Adrenal gland (tissue), 12 donors: ENCODE measurements around the gene QRICH2. TPM values are rescaled to one million over a fixed set of nuclear protein-coding genes. Genes with fewer than 3 reads are reported as not detected.

Source experiments
- DNase-seq, 7 donors: peaks; one replicate each; pipeline ENCODE4 v3.0.0-alpha.2; 2019 to 2020
- H3K27ac ChIP-seq, 5 donors: fragments of 200-600 bp; sonication (generic) in 4 of 5; 1 replicate in 3 of 5; 2 replicates in 2 of 5; pipeline versions ENCODE4 v1.5.1 to v1.8.0; 2016 to 2020; ENCODE audit warnings: mild to moderate bottlenecking in 1 of 5
- H3K27me3 ChIP-seq: fragments of 200-600 bp; 2 replicates; pipeline ENCODE4 v1.8.0; 2021
- H3K36me3 ChIP-seq, 2 donors: fragments of 200-600 bp; replicated peaks in 1 of 2; 1 replicate in 1 of 2; 2 replicates in 1 of 2; pipeline versions ENCODE4 v1.5.1 to v1.8.0; 2018 to 2022
- H3K4me1 ChIP-seq, 2 donors: fragments of 200-600 bp; replicated peaks in 1 of 2; 1 replicate in 1 of 2; 2 replicates in 1 of 2; pipeline versions ENCODE4 v1.5.1 to v1.8.0; 2018 to 2021
- H3K4me3 ChIP-seq, 4 donors: fragments of 200-600 bp; sonication (generic) in 3 of 4; one replicate each; pipeline ENCODE4 v1.5.1; 2016 to 2018
- H3K9me3 ChIP-seq, 3 donors: fragments of 200-600 bp; sonication (generic) in 1 of 3; replicated peaks in 1 of 3; 1 replicate in 2 of 3; 2 replicates in 1 of 3; pipeline versions ENCODE4 v1.5.1 to v1.8.0; 2016 to 2021
- POLR2A ChIP-seq, 2 donors: fragments of 450-650 bp; IDR thresholded peaks; one replicate each; pipeline ENCODE4 v1.6.1; 2017; ENCODE audit warnings: antibody characterized with exemption in 2 of 2, mild to moderate bottlenecking in 2 of 2, moderate library complexity in 1 of 2
- WGBS, 4 donors: extraction: QIAGEN DNeasy Blood & Tissue Kit in 2 of 4; methylation state at CpG; one replicate each; pipeline versions ENCODE4 v1.1.5 to v1.1.7; 2013 to 2017; 5-methylcytosine and 5-hydroxymethylcytosine counted together
- intact Hi-C, 2 donors: fragments of 100-400 bp; cut with DNase I; formaldehyde crosslinking; loops; one replicate each; pipeline versions ENCODE4 v1.14.1 to v1.15.0; 2022 to 2023
- polyA plus RNA-seq, 3 donors: library from polyadenylated mRNA; stranded (reverse); fragments of 200-250 nt in 2 of 3; fragments of 350-450 nt in 1 of 3; fragmentation: Illumina TruSeq in 1 of 3; extraction: RNeasy Lipid Tissue Mini Kit (QIAGEN cat#74804) in 1 of 3; gene quantifications; one replicate each; pipeline ENCODE4 v1.2.3, GENCODE V29; 2013 to 2014
- total RNA-seq, 9 donors: library from RNA; depleted of rRNA in 4 of 9; stranded (reverse); fragments of >200 nt in 4 of 9; fragments of 120-200 nt in 1 of 9; fragmentation: NEBNext Ultra II Directional in 1 of 9; extraction: Animal tissue kit (Norgen Biotek cat#: 25700) in 1 of 9; gene quantifications; one replicate each; pipeline versions ENCODE4 v1.1.0 to v1.2.4, GENCODE V29; 2013 to 2023
- TF ChIP-seq, protein P1 (sequence below), 6 experiments: fragments of 450-650 bp in 4 of 6; fragments of 200-600 bp in 2 of 6; sonication (generic) in 1 of 6; IDR thresholded peaks; 1 replicate in 5 of 6; 2 replicates in 1 of 6; pipeline versions ENCODE4 v1.5.1 to v1.8.0; 2016 to 2021; ENCODE audit warnings: antibody characterized with exemption in 6 of 6, mild to moderate bottlenecking in 2 of 6, moderate library complexity in 1 of 6
- donor health status: healthy with polysubstance abuse.
- donor health status: Bipolar disorder and iron deficiency.
- donor health status: DM: yes; HTN: yes; CAD: no.
- donor health status: DM: no; HTN: no; CAD: no.
- donor health status: DM: no; HTN: no; CAD: no.
- donor health status: DM: yes; HTN: yes; CAD: no.

Gene QRICH2
- total and polyA plus RNA-seq, 12 donors: 0.09 to 14.2 (median 1.4) TPM

DNA sequence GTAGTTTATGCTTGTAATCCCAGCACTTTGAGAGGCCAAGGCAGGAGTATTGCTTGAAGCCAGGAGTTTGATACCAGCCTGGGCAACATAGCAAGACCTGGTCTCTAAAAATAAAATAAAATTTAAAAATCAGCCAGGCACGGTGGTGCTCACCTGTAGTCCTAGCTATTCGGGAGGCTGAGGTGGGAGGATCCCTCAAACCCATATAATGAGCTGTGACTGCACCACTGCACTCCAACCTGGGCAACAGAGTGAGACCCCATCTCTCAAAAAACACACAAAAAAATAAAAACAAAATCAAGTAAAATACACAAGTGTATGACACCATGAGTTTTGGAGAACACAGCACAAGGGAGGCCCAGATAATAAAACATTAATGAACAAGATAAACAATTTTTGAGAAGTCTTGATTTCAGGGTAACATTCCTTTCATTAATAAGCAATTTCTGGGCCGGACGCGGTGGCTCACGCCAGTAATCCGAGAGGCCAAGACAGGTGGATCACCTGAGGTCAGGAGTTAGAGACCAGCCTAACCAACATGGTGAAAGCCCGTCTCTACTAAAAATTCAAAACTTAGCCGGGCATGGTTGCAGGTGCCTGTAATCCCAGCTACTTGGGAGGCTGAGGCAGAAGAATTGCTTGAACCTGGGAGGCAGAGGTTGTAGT lies 27.8 kb upstream of the QRICH2 start:
- DNase-seq: no peak
- Histone ChIP-seq H3K4me1 (no peaks in the 10 kb centered on the region), H3K27me3 (no peaks in the 10 kb centered on the region), H3K36me3 (peaks cover 0 to 13% of the 10 kb centered on the region in 2 donors), H3K27ac (no peak overlapping the region), H3K9me3 (no peaks in the 10 kb centered on the region), H3K4me3 (no peak overlapping the region)
- TF ChIP-seq, protein P1, sequence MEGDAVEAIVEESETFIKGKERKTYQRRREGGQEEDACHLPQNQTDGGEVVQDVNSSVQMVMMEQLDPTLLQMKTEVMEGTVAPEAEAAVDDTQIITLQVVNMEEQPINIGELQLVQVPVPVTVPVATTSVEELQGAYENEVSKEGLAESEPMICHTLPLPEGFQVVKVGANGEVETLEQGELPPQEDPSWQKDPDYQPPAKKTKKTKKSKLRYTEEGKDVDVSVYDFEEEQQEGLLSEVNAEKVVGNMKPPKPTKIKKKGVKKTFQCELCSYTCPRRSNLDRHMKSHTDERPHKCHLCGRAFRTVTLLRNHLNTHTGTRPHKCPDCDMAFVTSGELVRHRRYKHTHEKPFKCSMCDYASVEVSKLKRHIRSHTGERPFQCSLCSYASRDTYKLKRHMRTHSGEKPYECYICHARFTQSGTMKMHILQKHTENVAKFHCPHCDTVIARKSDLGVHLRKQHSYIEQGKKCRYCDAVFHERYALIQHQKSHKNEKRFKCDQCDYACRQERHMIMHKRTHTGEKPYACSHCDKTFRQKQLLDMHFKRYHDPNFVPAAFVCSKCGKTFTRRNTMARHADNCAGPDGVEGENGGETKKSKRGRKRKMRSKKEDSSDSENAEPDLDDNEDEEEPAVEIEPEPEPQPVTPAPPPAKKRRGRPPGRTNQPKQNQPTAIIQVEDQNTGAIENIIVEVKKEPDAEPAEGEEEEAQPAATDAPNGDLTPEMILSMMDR (IDR thresholded peaks at IDR 0.05): no peak
- no peak for TF ChIP-seq POLR2A (IDR thresholded peaks at IDR 0.05)
- 95 to 98% (median 97%) methylated on average over 9 of the region's 9 CpGs for WGBS, 4 donors
- intact Hi-C loops: no loop called here

DNA sequence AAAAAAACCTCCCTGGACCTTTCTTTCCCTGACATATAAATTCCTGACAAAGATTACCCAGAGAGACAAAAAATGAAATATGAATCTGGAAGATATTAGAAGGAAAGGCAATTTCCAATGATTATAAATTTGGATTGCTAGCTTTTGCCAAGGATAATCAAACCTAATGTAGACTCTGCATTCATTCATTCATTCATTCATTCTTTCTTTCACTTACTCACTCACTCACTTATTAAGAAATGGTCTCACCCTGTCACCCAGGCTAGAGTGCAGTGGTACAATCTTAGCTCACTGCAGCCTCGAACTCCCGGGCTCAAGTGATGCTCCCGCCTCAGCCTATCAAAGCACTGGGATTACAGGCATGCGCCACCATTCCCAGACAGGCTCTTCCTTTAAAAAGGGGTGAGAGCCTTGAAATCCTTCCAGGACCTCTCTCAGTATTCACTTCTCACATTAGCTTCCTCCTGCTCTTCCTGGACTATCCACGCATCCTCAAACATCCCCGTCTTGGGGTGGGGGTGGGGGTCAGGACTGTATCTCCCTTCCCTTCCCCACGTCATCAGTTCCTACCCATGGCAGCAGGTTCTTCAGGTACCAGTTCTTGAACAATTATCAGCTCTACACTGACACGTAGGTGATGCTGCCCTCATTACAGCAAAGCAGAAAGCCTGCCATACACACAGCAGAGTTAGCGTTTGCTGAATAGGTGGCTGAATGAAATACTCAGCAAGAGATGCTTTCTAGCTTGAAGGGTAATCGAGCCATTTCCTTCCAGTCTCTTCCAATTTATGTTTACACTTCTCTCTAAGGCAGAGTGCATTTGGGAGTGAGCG lies 25.8 kb upstream of the QRICH2 start:
- H3K36me3 ChIP-seq: peaks cover 0 to 27% of the 10 kb centered on the region in 2 donors
- no peak overlapping the region for H3K4me3 ChIP-seq
- no peaks in the 10 kb centered on the region for H3K4me1 ChIP-seq
- H3K27ac ChIP-seq: no peak overlapping the region
- H3K9me3 ChIP-seq: no peaks in the 10 kb centered on the region
- TF ChIP-seq, protein P1 (IDR thresholded peaks at IDR 0.05): no peak
- TF ChIP-seq POLR2A (IDR thresholded peaks at IDR 0.05): no peak
- 77 to 92% (median 88%) methylated on average over 11 of the region's 11 CpGs for WGBS, 4 donors
- no peak for DNase-seq
- no peaks in the 10 kb centered on the region for H3K27me3 ChIP-seq
- intact Hi-C loops: no loop called here

DNA sequence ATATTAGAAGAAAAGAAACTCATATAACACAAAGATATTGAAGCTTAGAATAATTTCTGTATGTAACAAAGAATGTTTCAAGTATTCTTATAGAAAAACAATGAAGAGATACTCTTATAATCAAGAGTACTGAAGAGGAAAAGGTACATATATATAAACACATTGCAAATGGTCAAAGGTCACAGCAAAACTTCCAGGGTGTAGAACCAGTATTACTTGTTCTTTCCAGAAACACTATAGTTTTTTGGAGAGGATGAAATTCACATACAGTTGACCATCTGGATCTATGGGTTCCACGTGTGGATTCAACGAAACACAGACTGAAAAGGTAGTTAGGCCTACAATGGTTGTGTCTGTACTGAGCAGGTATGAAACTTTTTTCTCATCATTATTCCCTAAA lies 23.0 kb upstream of the QRICH2 start:
- WGBS, 4 donors: 94 to 96% (median 96%) methylated on average over 2 of the region's 2 CpGs
- no peaks in the 10 kb centered on the region for H3K9me3 ChIP-seq
- intact Hi-C loops: no loop called here
- peaks cover 0 to 38% of the 10 kb centered on the region in 2 donors for H3K36me3 ChIP-seq
- H3K27me3 ChIP-seq: no peaks in the 10 kb centered on the region
- peaks cover 0 to 7% of the 10 kb centered on the region in 2 donors for H3K4me1 ChIP-seq
- TF ChIP-seq, protein P1 (IDR thresholded peaks at IDR 0.05): no peak
- no peak for TF ChIP-seq POLR2A (IDR thresholded peaks at IDR 0.05)
- no peak for DNase-seq
- H3K27ac ChIP-seq: no peak overlapping the region
- no peak overlapping the region for H3K4me3 ChIP-seq

DNA sequence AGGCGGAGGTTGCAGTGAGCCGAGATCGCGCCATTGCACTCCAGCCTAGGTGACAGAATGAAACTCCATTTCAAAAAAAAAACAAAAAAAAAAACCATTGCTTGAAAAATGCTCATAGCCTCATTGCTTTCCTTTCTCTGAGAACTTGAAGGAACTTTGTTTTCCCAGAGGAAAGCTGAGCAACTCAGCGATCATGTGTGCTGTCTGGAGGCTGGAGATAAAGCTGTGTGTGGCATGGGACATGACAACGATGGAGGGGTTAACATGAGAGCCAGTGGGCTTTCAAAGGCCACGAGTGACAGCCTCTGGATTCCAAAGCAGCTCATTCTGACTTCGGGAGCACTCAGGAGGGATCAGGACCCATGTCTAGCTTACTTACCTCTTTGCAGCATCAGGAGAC lies 21.6 kb upstream of the QRICH2 start:
- WGBS, 4 donors: 86 to 94% (median 88%) methylated on average over 8 of the region's 8 CpGs
- peaks cover 0 to 10% of the 10 kb centered on the region in 2 donors for H3K4me1 ChIP-seq
- H3K36me3 ChIP-seq: peaks cover 0 to 38% of the 10 kb centered on the region in 2 donors
- H3K9me3 ChIP-seq: no peaks in the 10 kb centered on the region
- H3K27ac ChIP-seq: no peak overlapping the region
- intact Hi-C loops: no loop called here
- DNase-seq: no peak
- TF ChIP-seq POLR2A (IDR thresholded peaks at IDR 0.05): no peak
- TF ChIP-seq, protein P1 (IDR thresholded peaks at IDR 0.05): no peak
- no peak overlapping the region for H3K4me3 ChIP-seq
- H3K27me3 ChIP-seq: no peaks in the 10 kb centered on the region
